Motor neuron (in vitro differentiated cells): ENCODE measurements around the gene TMEM256. TPM values are rescaled to one million over a fixed set of nuclear protein-coding genes. Genes with fewer than 3 reads are reported as not detected.

Experiments used
- ATAC-seq, 8 experiments: fragments of 200-7000 bp; cut with Tn5 transposase; replicated peaks in 6 of 8; 2 replicates each; pipeline ENCODE4 v1.8.0; 2021; ENCODE audit warnings: mild to moderate bottlenecking in 8 of 8, moderate library complexity in 8 of 8
- H3K27ac ChIP-seq, 2 donors: fragments of 250-450 bp; sonication (Bioruptor Pico); 2 replicates each; pipeline ENCODE4 v1.9.0; 2021; ENCODE audit warnings: antibody characterized with exemption in 2 of 2, mild to moderate bottlenecking in 2 of 2, moderate library complexity in 1 of 2
- H3K4me1 ChIP-seq, 2 donors: fragments of 250-450 bp; sonication (Bioruptor Pico); replicated peaks in 1 of 2; 2 replicates each; pipeline ENCODE4 v1.6.1; 2021; ENCODE audit warnings: antibody characterized with exemption in 2 of 2, mild to moderate bottlenecking in 2 of 2, moderate library complexity in 1 of 2
- H3K4me3 ChIP-seq, 5 donors: fragments of 250-450 bp; sonication (Bioruptor Pico); 2 replicates each; pipeline ENCODE4 v1.9.0; 2021; ENCODE audit warnings: antibody characterized with exemption in 5 of 5, mild to moderate bottlenecking in 5 of 5, moderate library complexity in 4 of 5
- WGBS, 10 experiments: fragments of 450-650 bp; shearing (Covaris generic); methylation state at CpG; one replicate each; pipeline ENCODE4 v1.0.0; 2022; 5-methylcytosine and 5-hydroxymethylcytosine counted together
- in situ Hi-C, 9 experiments: fragments of 400-800 bp; cut with MboI; loops; one replicate each; pipeline ENCODE4 v1.15.0; 2021; ENCODE audit warnings: low sequenced_read_pairs in 9 of 9, low pct_unique_long_range_greater_than_20kb in 2 of 9; ENCODE audit not compliant: unreplicated experiment in 9 of 9
- total RNA-seq, 8 experiments: library from RNA; unstranded; fragments of 300-600 nt; gene quantifications; 2 replicates each; pipeline versions ENCODE4 v1.2.3 to v1.2.4, GENCODE V29; 2022

The TMEM256 gene
- total RNA-seq, 8 experiments from 2014 or later, result 50.7 to 141 (median 111) TPM

- in situ Hi-C loops, result no loop called here
- peak overlapping the region; percentile 55 to 61 (median 58) for H3K4me3 ChIP-seq
- WGBS, 10 experiments, result 35 to 93% (median 61%) methylated on average over 2 to 6 of the region's 11 CpGs; no CpG with 5 or more reads in 1 of the 10 experiments
- H3K4me1 ChIP-seq, result peaks cover 25 to 34% of the 10 kb centered on the region in 2 donors
- no peak overlapping the region for H3K27ac ChIP-seq
- ATAC-seq, result no peak
These were observed 35.0 kb upstream of the TMEM256 start for GRCh38 chr17:7438656-7439460.

- WGBS, 10 experiments, result 7 to 83% (median 21%) methylated on average over 2 to 11 of the region's 48 CpGs; no CpG with 5 or more reads in 4 of the 10 experiments
- in situ Hi-C loops, result no loop called here
- peaks cover 25 to 34% of the 10 kb centered on the region in 2 donors for H3K4me1 ChIP-seq
- peak in 4 of 8 experiments; percentile 3 to 5 (median 4) for ATAC-seq
- no peak overlapping the region for H3K27ac ChIP-seq
- peak overlapping the region; percentile 27 to 61 (median 58) for H3K4me3 ChIP-seq
These were observed 34.2 kb upstream of the TMEM256 start for GRCh38 chr17:7437950-7438614.

- H3K4me3 ChIP-seq, result peak overlapping the region; percentile 9 to 60 (median 55)
- in situ Hi-C loops, result no loop called here
- WGBS, 10 experiments, result 33 to 100% (median 45%) methylated on average over 1 to 3 of the region's 31 CpGs; no CpG with 5 or more reads in 6 of the 10 experiments
- H3K4me1 ChIP-seq, result peaks cover 25 to 34% of the 10 kb centered on the region in 2 donors
- no peak overlapping the region for H3K27ac ChIP-seq
- ATAC-seq, result no peak
These were observed 33.5 kb upstream of the TMEM256 start for GRCh38 chr17:7437369-7437863.

GRCh38 chr17:7436556-7437368 lies 32.9 kb upstream of the TMEM256 start:
- Histone ChIP-seq H3K4me3 (peak overlapping the region; percentile 9 to 60 (median 55)), H3K27ac (no peak overlapping the region), H3K4me1 (peaks cover 25 to 34% of the 10 kb centered on the region in 2 donors)
- peak; percentile 51 to 82 (median 58) for ATAC-seq
- WGBS, 10 experiments, result 0 to 40% (median 18%) methylated on average over 1 to 11 of the region's 92 CpGs; no CpG with 5 or more reads in 5 of the 10 experiments
- in situ Hi-C loops, result no loop called here

GRCh38 chr17:7435676-7436555 lies 32.0 kb upstream of the TMEM256 start:
- peak in 2 of 8 experiments; percentile 3 to 4 for ATAC-seq
- 0 to 60% (median 12%) methylated on average over 1 to 11 of the region's 49 CpGs; no CpG with 5 or more reads in 6 of the 10 experiments for WGBS, 10 experiments
- Histone ChIP-seq H3K27ac (no peak overlapping the region), H3K4me3 (peak overlapping the region in 4 of 5 donors; percentile 6 to 60 (median 44)), H3K4me1 (peaks cover 18 to 27% of the 10 kb centered on the region in 2 donors)
- in situ Hi-C loops, result no loop called here

- no peak for ATAC-seq
- 14 to 95% (median 88%) methylated on average over 1 to 10 of the region's 11 CpGs; no CpG with 5 or more reads in 3 of the 10 experiments for WGBS, 10 experiments
- in situ Hi-C loops, result no loop called here
- Histone ChIP-seq H3K4me3 (no peak overlapping the region), H3K4me1 (peaks cover 10 to 12% of the 10 kb centered on the region in 2 donors), H3K27ac (no peak overlapping the region)
These were observed 28.4 kb upstream of the TMEM256 start for GRCh38 chr17:7432296-7432695.

- Histone ChIP-seq H3K4me3 (no peak overlapping the region), H3K27ac (no peak overlapping the region), H3K4me1 (peaks cover 6 to 8% of the 10 kb centered on the region in 2 donors)
- WGBS, 10 experiments, result 0 to 40% (median 33%) methylated on average over 1 of the region's 1 CpG; no CpG with 5 or more reads in 7 of the 10 experiments
- ATAC-seq, result no peak
- in situ Hi-C loops, result no loop called here
These were observed 27.3 kb upstream of the TMEM256 start for GRCh38 chr17:7431231-7431630.

GRCh38 chr17:7429722-7430121 lies 25.8 kb upstream of the TMEM256 start:
- peak in 4 of 8 experiments; percentile 7 to 32 (median 23) for ATAC-seq
- no peak overlapping the region for H3K4me3 ChIP-seq
- H3K4me1 ChIP-seq, result no peaks in the 10 kb centered on the region
- in situ Hi-C loops, result no loop called here
- no CpG with 5 or more reads among the region's 10 CpGs for WGBS, 10 experiments
- H3K27ac ChIP-seq, result no peak overlapping the region

GRCh38 chr17:7428557-7428956 lies 24.7 kb upstream of the TMEM256 start, which contains the start of gene SPEM3:
Gene SPEM3, plus strand, starts transcription at chr17:7428857. Its CDS starts 46 bp downstream, at chr17:7428903.
- ATAC-seq, result no peak
- WGBS, 10 experiments, result 17 to 67% (median 46%) methylated on average over 1 to 3 of the region's 5 CpGs; no CpG with 5 or more reads in 2 of the 10 experiments
- in situ Hi-C loops, result no loop called here

GRCh38 chr17:7427549-7427948 lies 23.7 kb upstream of the TMEM256 start:
- Histone ChIP-seq H3K4me3 (no peak overlapping the region), H3K4me1 (peaks cover 0 to 5% of the 10 kb centered on the region in 2 donors), H3K27ac (no peak overlapping the region)
- no peak for ATAC-seq
- 60 to 100% (median 81%) methylated on average over 1 to 3 of the region's 7 CpGs; no CpG with 5 or more reads in 6 of the 10 experiments for WGBS, 10 experiments
- in situ Hi-C loops, result no loop called here

More at GRCh38 chr17:7428557-7428956, 24.7 kb upstream of the TMEM256 start, which contains the start of gene SPEM3:
- Histone ChIP-seq H3K27ac (no peak within 1 kb of the TSS), H3K4me3 (no peak within 1 kb of the TSS), H3K4me1 (peaks cover 0 to 4% of the 10 kb centered on the region in 2 donors)

GRCh38 chr17:7426896-7427489 lies 23.1 kb upstream of the TMEM256 start:
- ATAC-seq, result peak in 3 of 8 experiments; percentile 9 to 13 (median 12)
- 30 to 97% (median 89%) methylated on average over 1 to 5 of the region's 29 CpGs; no CpG with 5 or more reads in 5 of the 10 experiments for WGBS, 10 experiments
- Histone ChIP-seq H3K27ac (no peak overlapping the region), H3K4me1 (peaks cover 0 to 5% of the 10 kb centered on the region in 2 donors), H3K4me3 (no peak overlapping the region)
- in situ Hi-C loops, result no loop called here
